Measurements from ENCODE around the gene TRIM64C. TPM values are rescaled to one million over a fixed set of nuclear protein-coding genes. Genes with fewer than 3 reads are reported as not detected.
"Not testable (repeated sequence)": the region's sequence is repeated elsewhere in the genome, so short reads cannot be mapped to it uniquely, and the experiment has no call there.

The TRIM64C gene, protein sequence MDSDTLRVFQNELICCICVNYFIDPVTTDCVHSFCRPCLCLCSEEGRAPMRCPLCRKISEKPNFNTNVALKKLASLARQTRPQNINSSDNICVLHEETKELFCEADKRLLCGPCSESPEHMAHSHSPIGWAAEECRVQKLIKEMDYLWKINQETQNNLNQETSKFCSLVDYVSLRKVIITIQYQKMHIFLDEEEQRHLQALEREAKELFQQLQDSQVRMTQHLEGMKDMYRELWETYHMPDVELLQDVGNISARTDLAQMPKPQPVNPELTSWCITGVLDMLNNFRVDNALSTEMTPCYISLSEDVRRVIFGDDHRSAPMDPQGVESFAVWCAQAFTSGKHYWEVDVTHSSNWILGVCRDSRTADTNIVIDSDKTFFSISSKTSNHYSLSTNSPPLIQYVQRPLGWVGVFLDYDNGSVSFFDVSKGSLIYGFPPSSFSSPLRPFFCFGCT
- total RNA-seq = not detected

- H3K27ac ChIP-seq, H3K4me1 ChIP-seq, H3K9me3 ChIP-seq, H3K27me3 ChIP-seq, H3K4me3 ChIP-seq, DNase-seq, H3K36me3 ChIP-seq: not testable (repeated sequence)
These were observed at the start of gene TRIM64C for GRCh38 chr11:49059012-49059411. TRIM64C (minus strand) TSS chr11:49059112; CDS start chr11:49059112, 0 bp downstream.

- not testable (repeated sequence) for H3K4me3 ChIP-seq, DNase-seq, H3K27ac ChIP-seq, H3K36me3 ChIP-seq, H3K27me3 ChIP-seq, H3K9me3 ChIP-seq, H3K4me1 ChIP-seq
These were observed 43.4 kb upstream of the TRIM64C start for GRCh38 chr11:49102356-49102755.

- not testable (repeated sequence) for H3K36me3 ChIP-seq, DNase-seq, H3K4me1 ChIP-seq, H3K9me3 ChIP-seq, H3K4me3 ChIP-seq, H3K27me3 ChIP-seq, H3K27ac ChIP-seq
These were observed 11.0 kb upstream of the TRIM64C start for GRCh38 chr11:49069897-49070296.

- not testable (repeated sequence) for H3K27me3 ChIP-seq, H3K27ac ChIP-seq, DNase-seq, H3K4me1 ChIP-seq, H3K36me3 ChIP-seq, H3K9me3 ChIP-seq, H3K4me3 ChIP-seq
These were observed 9.1 kb downstream of the TRIM64C start for GRCh38 chr11:49049821-49050220.

GRCh38 chr11:49048229-49048628 lies 10.7 kb downstream of the TRIM64C start:
- not testable (repeated sequence) for H3K4me1 ChIP-seq, DNase-seq, H3K36me3 ChIP-seq, H3K27me3 ChIP-seq, H3K9me3 ChIP-seq, H3K27ac ChIP-seq, H3K4me3 ChIP-seq

- not testable (repeated sequence) for H3K4me1 ChIP-seq, H3K36me3 ChIP-seq, H3K27ac ChIP-seq, DNase-seq, H3K9me3 ChIP-seq, H3K27me3 ChIP-seq, H3K4me3 ChIP-seq
These were observed 30.4 kb downstream of the TRIM64C start, which contains the start of gene TRIM49B for GRCh38 chr11:49028523-49028922. TRIM49B (plus strand) TSS chr11:49028823; CDS start chr11:49031600, 2,777 bp downstream.

Small RNA genes lying within 50 kb of the gene (small RNA-seq; reads per million reads assigned to genes)
- 0 reads per million in 2 donors for gene AC084851.1

Other genes starting within 250 kb of the TRIM64C start
- not detected for gene TRIM51G, start 75.2 kb downstream of the TRIM64C start, total RNA-seq
- gene TRIM49B, start 30.3 kb downstream of the TRIM64C start, total RNA-seq = not detected
- gene FOLH1, start 149.5 kb upstream of the TRIM64C start, total RNA-seq = not detected